Inflammatory macrophage treated with lipopolysaccharide for 1 hour (primary cell): ENCODE measurements around the gene ZNF561.
"Not testable (repeated sequence)": the region's sequence is repeated elsewhere in the genome, so short reads cannot be mapped to it uniquely, and the experiment has no call there.

Experiments used
- DNase-seq, 2 donors: peaks; one replicate each; pipeline ENCODE4 v3.0.0-alpha.2; 2020 to 2022

ZNF561 gene

GRCh38 chr19:9621156-9622037 is at the start of gene ZNF561:
Gene ZNF561 (minus strand): TSS chr19:9621232. CDS start chr19:9619456, 1,776 bp downstream.
- peak; percentile 89 to 90 for DNase-seq

- no peak for DNase-seq
Measured at GRCh38 chr19:9668544-9668943, 47.5 kb upstream of the ZNF561 start.

- DNase-seq = no peak
Measured at GRCh38 chr19:9667898-9668297, 46.9 kb upstream of the ZNF561 start.

DNA sequence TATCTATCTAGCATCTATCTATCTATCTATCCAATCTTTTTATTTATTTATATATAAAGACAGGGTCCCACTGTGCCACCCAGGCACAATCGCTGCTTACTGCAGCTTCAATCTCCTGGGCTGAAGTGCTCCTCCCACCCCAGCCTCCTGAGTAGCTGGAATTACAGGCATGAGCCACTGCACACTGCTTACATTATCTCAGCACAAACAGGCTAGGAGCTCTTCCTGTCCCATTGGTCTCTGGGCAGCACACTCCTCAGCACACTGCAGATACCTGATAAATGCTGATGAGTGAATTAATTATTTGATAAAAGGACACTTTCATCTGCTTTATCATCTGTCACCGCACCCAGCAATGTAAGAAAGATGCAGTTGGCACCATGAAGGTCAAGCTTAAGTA is 37.7 kb upstream of the ZNF561 start:
- no peak for DNase-seq

GRCh38 chr19:9653066-9653555 is 32.1 kb upstream of the ZNF561 start:
- not testable (repeated sequence) for DNase-seq

GRCh38 chr19:9651464-9651863 is 30.4 kb upstream of the ZNF561 start:
- not testable (repeated sequence) for DNase-seq

DNA sequence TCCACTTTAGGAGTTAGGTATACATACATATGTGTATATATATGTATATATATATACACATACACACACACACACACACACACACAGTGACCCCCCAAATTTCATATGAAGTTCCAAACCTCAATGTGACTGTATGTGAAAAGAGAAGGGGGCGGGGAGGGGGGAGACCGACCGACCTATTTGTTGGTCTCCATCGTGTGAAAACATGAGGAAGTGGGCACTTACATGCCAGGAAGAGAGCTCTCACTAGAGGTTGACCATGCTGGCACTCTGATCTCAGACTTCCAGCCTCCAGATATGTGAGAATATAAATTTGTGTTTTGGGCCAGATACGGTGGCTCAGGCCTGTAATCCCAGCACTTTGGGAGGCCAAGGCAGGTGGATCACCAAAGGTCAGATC is 29.3 kb upstream of the ZNF561 start:
- no peak for DNase-seq

DNA sequence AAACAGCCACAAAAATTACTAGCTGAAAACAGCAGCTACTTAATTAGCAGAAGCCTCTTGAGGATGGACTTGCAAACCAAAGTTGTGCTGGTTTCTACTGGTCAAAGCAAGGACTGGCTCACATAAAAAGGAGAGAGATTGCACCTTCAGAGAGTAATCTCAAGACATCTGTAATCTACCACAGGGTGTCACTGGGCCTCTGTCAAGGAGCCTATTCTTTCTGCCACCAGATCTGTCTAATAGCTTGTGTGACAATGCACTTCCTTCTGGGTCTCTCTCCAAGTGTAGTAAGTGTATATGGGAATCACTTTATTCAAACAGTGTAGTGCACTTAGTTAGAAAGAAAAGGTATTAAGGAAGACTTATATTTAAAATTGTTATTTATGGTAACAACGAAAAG is 24.4 kb upstream of the ZNF561 start:
- no peak for DNase-seq

GRCh38 chr19:9644472-9644871 is 23.4 kb upstream of the ZNF561 start:
- DNase-seq = no peak

- DNase-seq = no peak
Measured at GRCh38 chr19:9641810-9642209, 20.8 kb upstream of the ZNF561 start.

DNA sequence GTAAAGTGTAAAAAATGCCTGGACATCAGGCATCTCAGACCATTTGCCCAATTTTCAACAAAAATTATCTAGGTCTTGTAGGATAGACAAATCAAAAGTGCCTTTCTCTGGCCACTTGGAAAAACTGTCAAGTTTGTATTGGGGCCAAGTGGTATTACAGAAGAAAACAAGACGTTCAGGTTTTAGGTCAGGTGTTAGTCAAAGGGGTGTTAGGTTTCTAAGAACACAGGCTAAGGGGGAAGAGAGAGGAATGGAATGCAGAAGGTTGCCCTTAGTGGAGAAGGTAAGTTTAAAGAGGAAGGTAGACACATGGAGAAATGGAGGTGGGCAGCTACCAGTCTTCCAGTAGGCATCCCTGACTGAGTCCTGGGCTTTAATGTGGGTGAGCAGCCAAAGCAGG is 19.9 kb upstream of the ZNF561 start:
- DNase-seq = no peak

- no peak for DNase-seq
Measured at GRCh38 chr19:9636018-9636417, 15.0 kb upstream of the ZNF561 start.

DNA sequence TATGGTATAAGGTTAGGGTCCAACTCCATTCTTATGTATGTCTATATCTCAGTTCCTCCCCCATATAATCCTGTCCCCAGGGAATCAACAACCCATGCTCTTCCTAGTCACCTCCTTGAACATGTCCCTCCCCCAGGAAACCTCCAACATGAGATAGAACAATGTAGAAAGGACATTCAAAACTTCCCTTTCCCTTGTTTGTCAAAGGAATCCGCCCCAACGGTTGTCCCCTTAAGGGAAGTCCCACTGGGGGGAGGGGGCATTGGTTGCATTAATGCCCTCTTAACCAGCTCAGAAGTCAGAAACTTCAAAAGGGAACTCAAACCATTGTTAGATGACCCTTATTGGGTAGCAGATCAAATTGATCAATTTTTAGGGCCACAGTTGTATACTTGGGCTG is 6.8 kb upstream of the ZNF561 start:
- peak; percentile 6 to 49 for DNase-seq

GRCh38 chr19:9622531-9622930 is 1.5 kb upstream of the ZNF561 start:
- no peak for DNase-seq

DNA sequence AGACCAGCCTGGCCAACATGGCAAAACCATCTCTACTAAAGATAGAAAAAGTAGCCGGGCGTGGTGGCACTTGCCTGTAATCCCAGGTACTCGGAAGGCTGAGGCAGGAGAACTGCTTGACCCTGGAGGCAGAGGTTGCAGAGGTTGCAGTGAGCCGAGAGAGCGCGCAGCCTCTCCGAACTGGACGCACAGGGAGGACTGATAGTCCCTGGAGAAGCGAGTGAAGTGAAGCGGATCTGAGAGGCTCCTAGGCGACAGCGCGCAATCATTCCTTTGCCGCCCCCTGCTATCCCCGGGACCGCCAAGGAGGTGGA is 233 bp downstream of the ZNF561 start:
- no peak for DNase-seq

DNA sequence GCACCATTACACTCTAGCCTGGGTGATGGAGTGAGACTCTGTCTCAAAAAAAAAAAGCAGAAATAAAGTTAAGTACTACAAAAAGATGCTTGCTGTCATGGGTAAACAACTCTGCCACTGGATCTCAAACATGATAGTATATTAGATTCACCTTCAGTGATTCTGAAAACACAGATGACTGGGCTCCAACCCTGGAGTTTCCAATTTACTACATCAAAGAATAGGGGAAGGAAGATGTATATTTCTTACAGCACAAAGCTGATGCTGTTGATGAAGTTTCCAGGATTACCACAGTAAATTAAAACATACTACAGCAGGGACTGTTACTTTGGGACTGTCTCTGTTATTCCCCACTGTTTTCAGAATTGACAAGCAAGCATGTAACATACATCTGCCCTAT is 5.2 kb downstream of the ZNF561 start:
- DNase-seq = peak; percentile 38 to 53

GRCh38 chr19:9610484-9611113 is 10.4 kb downstream of the ZNF561 start:
- no peak for DNase-seq

GRCh38 chr19:9608912-9609311 is 12.1 kb downstream of the ZNF561 start:
- no peak for DNase-seq

- DNase-seq = no peak
Measured at GRCh38 chr19:9597027-9597426, 24.0 kb downstream of the ZNF561 start.

- peak; percentile 44 to 85 for DNase-seq
Measured at GRCh38 chr19:9586764-9587163, 34.3 kb downstream of the ZNF561 start.

- DNase-seq = peak; percentile 65 to 91
Measured at GRCh38 chr19:9584073-9584833, 36.8 kb downstream of the ZNF561 start, which contains the start of gene ZNF121. Gene ZNF121 (minus strand): TSS chr19:9584504. CDS start chr19:9568097, 16,407 bp downstream.

DNA sequence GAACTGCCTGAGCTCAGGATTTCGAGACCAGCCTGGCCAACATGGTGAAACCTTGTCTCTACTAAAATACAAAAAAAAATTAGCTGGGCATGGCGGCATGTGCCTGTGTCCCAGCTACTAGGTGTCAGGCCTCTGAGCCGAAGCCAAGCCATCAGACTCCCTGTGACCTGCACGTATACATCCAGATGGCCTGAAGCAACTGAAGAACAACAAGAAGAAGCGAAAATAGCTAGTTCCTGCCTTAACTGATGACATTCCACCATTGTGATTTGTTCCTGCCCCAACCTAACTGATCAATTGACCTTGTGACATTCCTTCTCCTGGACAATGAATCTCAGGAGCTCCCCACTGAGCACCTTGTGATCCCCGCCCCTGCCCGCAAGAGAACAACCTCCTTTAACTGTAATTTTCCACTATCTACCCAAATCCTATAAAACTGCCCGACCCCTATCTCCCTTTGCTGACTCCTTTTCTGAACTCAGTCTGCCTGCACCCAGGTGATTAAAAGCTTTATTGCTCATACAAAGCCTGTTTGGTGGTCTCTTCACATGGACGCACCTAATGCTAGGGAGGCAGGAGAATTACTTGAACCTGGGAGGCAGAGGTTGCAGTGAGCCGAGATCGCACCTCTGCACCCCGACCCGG is 38.8 kb downstream of the ZNF561 start:
- DNase-seq = not testable (repeated sequence)

GRCh38 chr19:9580728-9581127 is 40.3 kb downstream of the ZNF561 start:
- DNase-seq = no peak
